DND-41 (cell line): Measurements from ENCODE around the gene BFSP2.
"Not testable (repeated sequence)": the region's sequence is repeated elsewhere in the genome, so short reads cannot be mapped to it uniquely, and the experiment has no call there.

Experiments used
- ATAC-seq: fragments of 200-7000 bp; cut with Tn5 transposase; 3 replicates; pipeline ENCODE4 v1.9.1; 2021; ENCODE audit warnings: low read depth; ENCODE audit not compliant: insufficient read depth
- DNase-seq: peaks from one replicate; pipeline ENCODE4 v3.0.0-alpha.2; 2020
- H2AFZ ChIP-seq: 2 replicates; pipeline ENCODE4 v1.6.0; 2012; ENCODE audit warnings: low read depth, low read length
- H3K27ac ChIP-seq: 2 replicates; pipeline ENCODE4 v1.5.1; 2012; ENCODE audit warnings: low read length, inconsistent platforms
- H3K27me3 ChIP-seq: fragments of 200-600 bp; sonication (generic); 2 replicates; pipeline ENCODE4 v1.6.0; 2012; ENCODE audit warnings: low read length, mild to moderate bottlenecking, inconsistent platforms; ENCODE audit not compliant: insufficient read depth, poor library complexity
- H3K36me3 ChIP-seq: 2 replicates; pipeline ENCODE4 v1.5.1; 2012; ENCODE audit warnings: low read length, inconsistent platforms; ENCODE audit not compliant: insufficient read depth
- H3K4me1 ChIP-seq: 2 replicates; pipeline ENCODE4 v1.5.1; 2012; ENCODE audit warnings: mild to moderate bottlenecking, low read length; ENCODE audit not compliant: insufficient read depth
- H3K4me2 ChIP-seq: 2 replicates; pipeline ENCODE4 v1.6.0; 2012; ENCODE audit warnings: mild to moderate bottlenecking, moderate library complexity, low read length, inconsistent platforms; ENCODE audit not compliant: insufficient read depth
- H3K4me3 ChIP-seq, 2 experiments: fragments of 200-600 bp in 1 of 2; shearing (Covaris generic) in 1 of 2; 2 replicates each; pipeline ENCODE4 v1.5.1; 2012 to 2016; ENCODE audit warnings: inconsistent platforms in 2 of 2, low read length in 2 of 2, mild to moderate bottlenecking in 2 of 2, low read depth in 1 of 2, moderate library complexity in 1 of 2
- H3K79me2 ChIP-seq: 2 replicates; pipeline ENCODE4 v1.6.0; 2012; ENCODE audit warnings: low read length, inconsistent platforms; ENCODE audit not compliant: insufficient read depth
- H3K9ac ChIP-seq: 2 replicates; pipeline ENCODE4 v1.6.0; 2012; ENCODE audit warnings: low read depth, mild to moderate bottlenecking, inconsistent platforms, low read length, moderate library complexity
- H3K9me3 ChIP-seq: 2 replicates; pipeline ENCODE4 v1.5.1; 2012; ENCODE audit warnings: low read length, moderate library complexity, mild to moderate bottlenecking, inconsistent platforms; ENCODE audit not compliant: insufficient read depth, severe bottlenecking
- H4K20me1 ChIP-seq: 2 replicates; pipeline ENCODE4 v1.6.0; 2012; ENCODE audit warnings: low read length; ENCODE audit not compliant: insufficient read depth
- CTCF ChIP-seq: IDR thresholded peaks from 2 replicates; pipeline ENCODE4 v1.5.1; 2012; ENCODE audit warnings: borderline replicate concordance, low read length, moderate library complexity, mild to moderate bottlenecking; ENCODE audit not compliant: poor library complexity, severe bottlenecking; ENCODE audit errors: extremely low read depth
- EZH2 ChIP-seq: IDR thresholded peaks from 3 replicates; pipeline ENCODE4 v1.6.1; 2012; ENCODE audit warnings: borderline replicate concordance, low read depth, mild to moderate bottlenecking, moderate library complexity, low read length, inconsistent platforms; ENCODE audit not compliant: severe bottlenecking

The BFSP2 gene

GRCh38 chr3:133469140-133469731 lies 69.4 kb downstream of the BFSP2 start:
- H3K9me3 ChIP-seq: no peaks in the 10 kb centered on the region
- no peaks in the 10 kb centered on the region for H3K36me3 ChIP-seq
- H3K79me2 ChIP-seq: no peaks in the 10 kb centered on the region
- DNase-seq: no peak
- no peak overlapping the region for H3K27ac ChIP-seq
- no peak overlapping the region for H3K4me2 ChIP-seq
- no peak overlapping the region for H3K4me3 ChIP-seq
- H3K9ac ChIP-seq: no peak overlapping the region
- no peaks in the 10 kb centered on the region for H4K20me1 ChIP-seq
- no peak for TF ChIP-seq CTCF
- TF ChIP-seq EZH2: no peak
- no peak overlapping the region for H2AFZ ChIP-seq
- ATAC-seq: no peak
- no peaks in the 10 kb centered on the region for H3K4me1 ChIP-seq
- H3K27me3 ChIP-seq: peaks cover 4% of the 10 kb centered on the region

GRCh38 chr3:133472242-133472641 lies 72.4 kb downstream of the BFSP2 start:
- Histone ChIP-seq H3K4me3 (no peak overlapping the region), H3K36me3 (no peaks in the 10 kb centered on the region), H2AFZ (no peak overlapping the region), H3K4me1 (no peaks in the 10 kb centered on the region), H4K20me1 (no peaks in the 10 kb centered on the region), H3K9ac (no peak overlapping the region), H3K27ac (no peak overlapping the region), H3K79me2 (no peaks in the 10 kb centered on the region), H3K9me3 (no peaks in the 10 kb centered on the region), H3K27me3 (peaks cover 4% of the 10 kb centered on the region), H3K4me2 (no peak overlapping the region)
- DNase-seq (no peak), ATAC-seq (no peak)
- no peak for TF ChIP-seq CTCF
- no peak for TF ChIP-seq EZH2

- Histone ChIP-seq H3K9ac (no peak overlapping the region), H2AFZ (no peak overlapping the region), H3K79me2 (no peaks in the 10 kb centered on the region), H3K27me3 (peaks cover 1% of the 10 kb centered on the region), H4K20me1 (no peaks in the 10 kb centered on the region), H3K9me3 (no peaks in the 10 kb centered on the region), H3K4me3 (no peak overlapping the region), H3K4me1 (no peaks in the 10 kb centered on the region), H3K27ac (no peak overlapping the region), H3K36me3 (no peaks in the 10 kb centered on the region), H3K4me2 (no peak overlapping the region)
- ATAC-seq (no peak), DNase-seq (no peak)
- TF ChIP-seq EZH2 (no peak), CTCF (no peak)
These were observed 73.0 kb downstream of the BFSP2 start for GRCh38 chr3:133472889-133473288.

- H3K9ac ChIP-seq, H3K36me3 ChIP-seq, H3K27me3 ChIP-seq, H2AFZ ChIP-seq, H3K4me3 ChIP-seq, H3K4me1 ChIP-seq, H4K20me1 ChIP-seq, H3K79me2 ChIP-seq, H3K9me3 ChIP-seq, H3K4me2 ChIP-seq, ATAC-seq, H3K27ac ChIP-seq, DNase-seq: not testable (repeated sequence)
These were observed 73.8 kb downstream of the BFSP2 start for GRCh38 chr3:133473472-133474191.
